ENCODE results near the gene GNAI1.

GNAI1 gene

DNA sequence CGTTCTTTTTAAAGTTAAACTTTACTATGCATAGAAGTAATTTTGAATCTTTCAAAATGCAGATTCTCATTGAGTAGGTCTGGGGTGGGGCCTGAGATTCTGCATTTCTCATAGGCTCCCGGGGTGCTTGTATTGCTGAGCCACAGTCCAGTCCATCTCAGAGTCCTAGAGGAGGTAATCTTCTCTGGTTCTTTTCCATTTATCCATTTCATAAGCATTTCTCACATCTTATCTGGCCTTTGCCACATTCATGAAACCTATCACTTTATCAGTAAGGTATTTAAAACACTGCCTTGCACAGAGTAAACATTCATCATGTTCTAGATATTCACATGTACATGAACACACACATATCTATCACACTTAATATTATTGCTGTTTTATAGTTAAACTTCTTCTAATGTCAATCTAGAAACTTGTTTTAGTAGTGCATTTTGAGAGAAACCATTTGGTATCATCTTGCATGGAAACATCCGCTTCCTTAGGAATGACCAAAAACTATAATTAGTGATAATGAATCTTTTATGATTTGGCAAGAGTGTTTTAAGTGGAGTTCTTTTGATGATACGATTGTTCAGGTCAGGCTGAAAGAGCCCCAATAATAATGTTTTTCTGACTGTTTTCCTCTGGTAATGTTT is 12.0 kb downstream of the GNAI1 start:
- H3K36me3 Mint-ChIP-seq (ENCODE audit: low read depth), result no peaks in the 10 kb centered on the region
- H3K4me1 Mint-ChIP-seq, result peaks cover 64% of the 10 kb centered on the region
- peak overlapping the region; percentile 88 to 91 (median 90) for H3K27ac Mint-ChIP-seq
- no peaks in the 10 kb centered on the region for H3K9me3 Mint-ChIP-seq
- H3K4me3 Mint-ChIP-seq, result no peak overlapping the region
- no peaks in the 10 kb centered on the region for H3K27me3 Mint-ChIP-seq (ENCODE audit: low read depth)
- TF ChIP-seq, protein P1, sequence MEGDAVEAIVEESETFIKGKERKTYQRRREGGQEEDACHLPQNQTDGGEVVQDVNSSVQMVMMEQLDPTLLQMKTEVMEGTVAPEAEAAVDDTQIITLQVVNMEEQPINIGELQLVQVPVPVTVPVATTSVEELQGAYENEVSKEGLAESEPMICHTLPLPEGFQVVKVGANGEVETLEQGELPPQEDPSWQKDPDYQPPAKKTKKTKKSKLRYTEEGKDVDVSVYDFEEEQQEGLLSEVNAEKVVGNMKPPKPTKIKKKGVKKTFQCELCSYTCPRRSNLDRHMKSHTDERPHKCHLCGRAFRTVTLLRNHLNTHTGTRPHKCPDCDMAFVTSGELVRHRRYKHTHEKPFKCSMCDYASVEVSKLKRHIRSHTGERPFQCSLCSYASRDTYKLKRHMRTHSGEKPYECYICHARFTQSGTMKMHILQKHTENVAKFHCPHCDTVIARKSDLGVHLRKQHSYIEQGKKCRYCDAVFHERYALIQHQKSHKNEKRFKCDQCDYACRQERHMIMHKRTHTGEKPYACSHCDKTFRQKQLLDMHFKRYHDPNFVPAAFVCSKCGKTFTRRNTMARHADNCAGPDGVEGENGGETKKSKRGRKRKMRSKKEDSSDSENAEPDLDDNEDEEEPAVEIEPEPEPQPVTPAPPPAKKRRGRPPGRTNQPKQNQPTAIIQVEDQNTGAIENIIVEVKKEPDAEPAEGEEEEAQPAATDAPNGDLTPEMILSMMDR (IDR thresholded peaks at IDR 0.05; ENCODE audit: unreplicated experiment in 3 of 3), result no peak

DNA sequence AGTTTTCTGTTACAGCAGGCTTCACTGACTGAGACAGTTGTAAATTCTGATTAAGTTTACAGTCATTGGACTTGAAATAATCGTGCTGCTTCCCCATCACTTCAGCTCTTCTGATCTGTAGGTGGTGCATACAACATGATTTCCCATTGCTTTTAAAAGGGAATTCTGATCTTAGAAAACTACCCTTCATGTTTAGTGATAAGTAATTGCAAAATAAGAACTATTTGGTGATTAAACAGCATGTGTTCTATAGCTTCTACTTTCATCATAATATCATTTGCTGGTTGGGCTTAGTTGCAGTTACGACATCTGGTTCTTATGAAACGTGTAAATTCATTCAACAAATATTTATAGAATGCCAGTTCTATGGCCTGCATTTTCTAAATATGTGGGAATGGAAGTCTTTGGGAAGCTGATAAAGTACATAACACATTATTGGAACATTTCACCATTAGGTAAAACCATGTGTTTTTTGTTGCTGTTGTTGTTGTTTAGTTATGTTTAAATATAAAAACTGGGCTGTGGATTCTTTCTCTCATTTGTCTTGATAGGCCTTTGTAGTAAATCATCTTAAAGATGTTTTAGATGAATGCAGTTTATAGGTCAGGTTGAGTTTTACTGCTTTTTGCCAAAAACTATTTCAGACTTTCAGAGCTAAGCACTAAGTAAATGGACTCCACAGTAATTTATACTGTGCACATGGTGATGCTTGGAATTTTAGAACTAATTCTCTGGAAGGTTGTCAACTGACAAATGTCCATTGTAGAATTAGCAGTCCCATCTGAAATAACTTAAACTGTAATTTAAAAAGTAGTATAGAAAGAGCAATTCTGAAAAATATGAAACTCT is 13.1 kb downstream of the GNAI1 start:
- Mint-ChIP-seq H3K36me3 (ENCODE audit: low read depth) (no peaks in the 10 kb centered on the region), H3K4me1 (peaks cover 68% of the 10 kb centered on the region), H3K4me3 (peak overlapping the region in 1 of 3 experiments; percentile 4), H3K27me3 (ENCODE audit: low read depth) (no peaks in the 10 kb centered on the region), H3K27ac (peak overlapping the region; percentile 88 to 91 (median 90)), H3K9me3 (no peaks in the 10 kb centered on the region)
- TF ChIP-seq, protein P1 (IDR thresholded peaks at IDR 0.05; ENCODE audit: unreplicated experiment in 3 of 3), result no peak

DNA sequence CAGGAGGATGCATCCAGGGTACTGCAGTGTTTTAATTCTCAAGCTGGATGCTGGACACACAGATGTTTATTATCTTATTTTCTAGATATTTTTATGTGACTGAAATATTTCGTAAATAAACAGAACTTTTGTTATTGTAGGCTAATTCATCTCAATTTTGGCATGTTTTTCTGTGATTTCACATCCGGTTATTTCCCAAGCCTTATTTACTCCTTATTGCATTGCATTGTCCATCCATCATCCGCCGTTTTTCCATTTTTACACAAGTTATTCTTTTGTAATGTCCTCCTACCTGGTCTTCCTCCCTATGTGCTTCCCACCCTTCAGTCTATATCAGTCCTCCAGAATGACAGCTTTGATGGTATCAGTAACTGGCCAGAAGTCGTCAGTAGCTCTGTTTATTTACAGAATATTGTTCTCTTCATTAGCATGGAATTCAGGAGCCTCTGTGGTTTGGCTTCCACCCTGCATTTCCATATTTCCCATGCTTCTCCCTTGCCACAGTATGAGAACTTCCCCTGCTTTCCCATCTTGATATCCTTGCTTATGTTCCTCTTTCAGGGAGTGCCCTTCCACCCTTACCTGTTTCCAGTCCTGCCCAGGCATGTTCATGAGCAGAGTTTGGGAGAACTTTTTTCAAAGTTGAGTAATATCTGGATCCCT is 16.1 kb downstream of the GNAI1 start:
- H3K27ac Mint-ChIP-seq, result peak overlapping the region; percentile 18 to 51 (median 23)
- H3K9me3 Mint-ChIP-seq, result no peaks in the 10 kb centered on the region
- peaks cover 56% of the 10 kb centered on the region for H3K4me1 Mint-ChIP-seq
- TF ChIP-seq, protein P1 (IDR thresholded peaks at IDR 0.05; ENCODE audit: unreplicated experiment in 3 of 3), result no peak
- no peaks in the 10 kb centered on the region for H3K27me3 Mint-ChIP-seq (ENCODE audit: low read depth)
- H3K36me3 Mint-ChIP-seq (ENCODE audit: low read depth), result no peaks in the 10 kb centered on the region
- H3K4me3 Mint-ChIP-seq, result no peak overlapping the region

DNA sequence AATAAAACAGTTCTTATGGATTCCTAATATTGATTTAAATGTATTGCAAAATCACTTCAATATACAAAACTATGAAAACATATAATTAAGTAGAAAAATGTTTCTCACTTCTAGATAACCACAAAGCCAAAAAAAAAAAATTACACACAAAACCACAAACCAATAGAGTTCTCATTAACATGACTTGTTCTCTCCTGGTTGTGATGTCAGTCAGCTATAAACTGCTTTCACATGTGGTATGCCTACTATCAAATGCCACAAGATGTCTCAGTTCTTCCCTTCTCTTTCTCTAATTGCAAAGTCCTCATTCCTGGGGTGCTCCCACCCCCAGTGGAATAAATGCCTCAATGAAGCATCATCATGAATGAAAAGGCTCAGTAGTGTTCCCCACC is 16.6 kb downstream of the GNAI1 start:
- Mint-ChIP-seq H3K4me3 (no peak overlapping the region), H3K4me1 (peaks cover 50% of the 10 kb centered on the region), H3K9me3 (no peaks in the 10 kb centered on the region), H3K36me3 (ENCODE audit: low read depth) (no peaks in the 10 kb centered on the region), H3K27me3 (ENCODE audit: low read depth) (no peaks in the 10 kb centered on the region), H3K27ac (peak overlapping the region; percentile 23 to 51 (median 43))
- TF ChIP-seq, protein P1 (IDR thresholded peaks at IDR 0.05; ENCODE audit: unreplicated experiment in 3 of 3), result no peak

DNA sequence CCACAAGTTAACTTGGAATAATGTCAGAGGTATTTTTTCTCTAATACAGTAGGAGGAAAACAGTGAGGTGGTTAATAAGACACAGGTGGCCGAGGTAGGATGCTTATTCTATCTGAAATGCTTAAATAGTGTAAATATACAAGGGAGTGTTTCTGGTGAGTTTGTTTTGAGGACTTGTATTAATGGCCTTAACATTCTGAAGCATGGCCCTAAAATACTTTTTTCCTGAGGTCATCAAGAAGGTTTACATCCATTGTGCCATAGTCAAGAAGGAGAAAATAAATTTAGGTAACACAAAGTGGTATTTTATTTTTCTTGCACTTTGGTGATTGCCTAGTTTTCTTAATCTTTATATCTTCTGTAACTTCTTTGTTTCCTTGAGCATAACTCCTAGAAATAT is 18.8 kb downstream of the GNAI1 start:
- Mint-ChIP-seq H3K4me1 (peaks cover 29% of the 10 kb centered on the region), H3K9me3 (no peaks in the 10 kb centered on the region)

More for the DNA sequence above, 18.8 kb downstream of the GNAI1 start:
- Mint-ChIP-seq H3K27ac (peak overlapping the region in 2 of 3 experiments; percentile 56 to 64), H3K4me3 (no peak overlapping the region), H3K27me3 (ENCODE audit: low read depth) (no peaks in the 10 kb centered on the region), H3K36me3 (ENCODE audit: low read depth) (peaks cover 5% of the 10 kb centered on the region)
- TF ChIP-seq, protein P1 (IDR thresholded peaks at IDR 0.05; ENCODE audit: unreplicated experiment in 3 of 3), result no peak

Measured in nephron (organoid).